IMR-90 (cell line): ENCODE measurements around the gene DAGLA. TPM values are rescaled to one million over a fixed set of nuclear protein-coding genes. Genes with fewer than 3 reads are reported as not detected.

Source experiments
- ATAC-seq: fragments of 200-7000 bp; cut with Tn5 transposase; 2 replicates; pipeline ENCODE4 v1.9.1; 2020; ENCODE audit warnings: low read depth, mild to moderate bottlenecking, moderate library complexity
- BruUV-seq: library from RNA; stranded (reverse); fragments of 400-500 nt; replicated peaks from 2 replicates; lab custom pipeline; 2021; lab: Mats Ljungman, UMichigan
- CTCF ChIA-PET: fragments of 300-600 bp; formaldehyde crosslinking; extraction: SDS; loops from one replicate; lab custom pipeline; 2021; ENCODE audit warnings: antibody characterized with exemption; lab: Yijun Ruan, JAX
- POLR2A ChIA-PET: fragments of 300-600 bp; sonication (Branson Sonifier 250); formaldehyde crosslinking; loops from one replicate; lab custom pipeline; 2022; ENCODE audit warnings: antibody characterized with exemption; ENCODE audit not compliant: unreplicated experiment; lab: Charles Lee
- DNase-seq: peaks from one replicate; pipeline ENCODE4 v3.0.0; 2013
- H2AFZ ChIP-seq: replicated peaks from 2 replicates; pipeline ENCODE3; 2013; ENCODE audit warnings: low read length, mild to moderate bottlenecking; ENCODE audit not compliant: poor library complexity
- H2AK5ac ChIP-seq: 2 replicates; pipeline ENCODE4 v1.6.1; 2013; ENCODE audit warnings: low read depth, low read length, inconsistent platforms
- H2AK9ac ChIP-seq: replicated peaks from 2 replicates; pipeline ENCODE3; 2013; ENCODE audit warnings: mild to moderate bottlenecking, low read depth, low read length, moderate library complexity; ENCODE audit not compliant: poor library complexity
- H2BK120ac ChIP-seq: 2 replicates; pipeline ENCODE4 v1.6.1; 2013; ENCODE audit warnings: low read depth, low read length, inconsistent platforms
- H2BK15ac ChIP-seq: 3 replicates; pipeline ENCODE4 v1.6.1; 2013; ENCODE audit warnings: low read depth, low read length, inconsistent platforms
- H2BK20ac ChIP-seq: 2 replicates; pipeline ENCODE4 v1.6.1; 2013; ENCODE audit warnings: low read depth, mild to moderate bottlenecking, inconsistent platforms, low read length, moderate library complexity
- H2BK5ac ChIP-seq: 2 replicates; pipeline ENCODE4 v1.6.1; 2013; ENCODE audit warnings: mild to moderate bottlenecking, low read depth, low read length, inconsistent platforms; ENCODE audit not compliant: poor library complexity, severe bottlenecking
- H3K14ac ChIP-seq: replicated peaks from 2 replicates; pipeline ENCODE4 v1.6.1; 2013; ENCODE audit warnings: low read depth, low read length, inconsistent platforms
- H3K18ac ChIP-seq: 2 replicates; pipeline ENCODE4 v1.6.1; 2013; ENCODE audit warnings: low read depth, low read length, control low read depth
- H3K23ac ChIP-seq: 2 replicates; pipeline ENCODE4 v1.6.1; 2013; ENCODE audit warnings: low read depth, low read length, inconsistent platforms
- H3K27ac ChIP-seq: 2 replicates; pipeline ENCODE4 v1.5.1; 2013; ENCODE audit warnings: mild to moderate bottlenecking, control low read depth, low read length; ENCODE audit not compliant: insufficient read depth
- H3K27me3 ChIP-seq: 2 replicates; pipeline ENCODE4 v1.6.1; 2013; ENCODE audit warnings: low read length; ENCODE audit not compliant: control insufficient read depth, insufficient read depth
- H3K36me3 ChIP-seq: 2 replicates; pipeline ENCODE4 v1.6.1; 2013; ENCODE audit warnings: low read length, mixed read lengths; ENCODE audit not compliant: control insufficient read depth, insufficient read depth
- H3K4ac ChIP-seq: 2 replicates; pipeline ENCODE4 v1.6.1; 2013; ENCODE audit warnings: low read depth, low read length, inconsistent platforms
- H3K4me1 ChIP-seq: 2 replicates; pipeline ENCODE4 v1.6.1; 2013; ENCODE audit warnings: low read length, mixed read lengths; ENCODE audit not compliant: control insufficient read depth, insufficient read depth
- H3K4me2 ChIP-seq: 2 replicates; pipeline ENCODE4 v1.6.1; 2013; ENCODE audit warnings: low read depth, mild to moderate bottlenecking, control low read depth, low read length, moderate library complexity
- H3K4me3 ChIP-seq: 2 replicates; pipeline ENCODE4 v1.5.1; 2013; ENCODE audit warnings: low read depth, mild to moderate bottlenecking, control low read depth, low read length, moderate library complexity; ENCODE audit not compliant: insufficient read depth
- H3K56ac ChIP-seq: 2 replicates; pipeline ENCODE4 v1.6.1; 2013; ENCODE audit warnings: low read length, inconsistent platforms; ENCODE audit not compliant: insufficient read depth; ENCODE audit errors: extremely low read depth
- H3K79me1 ChIP-seq, 2 experiments: 2 replicates each; pipeline ENCODE4 v1.6.1; 2013; ENCODE audit warnings: low read length in 2 of 2, inconsistent platforms in 1 of 2, low read depth in 1 of 2
- H3K9ac ChIP-seq: 2 replicates; pipeline ENCODE4 v1.6.1; 2013; ENCODE audit warnings: low read depth, low read length, control low read depth
- H3K9me1 ChIP-seq: 2 replicates; pipeline ENCODE4 v1.6.1; 2013; ENCODE audit warnings: low read length, inconsistent platforms; ENCODE audit not compliant: insufficient read depth
- H3K9me3 ChIP-seq: 2 replicates; pipeline ENCODE4 v1.6.1; 2013; ENCODE audit warnings: low read length; ENCODE audit not compliant: control insufficient read depth, insufficient read depth
- H4K20me1 ChIP-seq: 2 replicates; pipeline ENCODE4 v1.6.1; 2013; ENCODE audit warnings: low read length, inconsistent platforms; ENCODE audit not compliant: insufficient read depth
- H4K5ac ChIP-seq: 2 replicates; pipeline ENCODE4 v1.6.1; 2013; ENCODE audit warnings: mild to moderate bottlenecking, low read depth, low read length, control low read depth
- H4K8ac ChIP-seq, 2 experiments: 2 replicates each; pipeline ENCODE4 v1.6.1; 2013; ENCODE audit warnings: low read depth in 2 of 2, low read length in 2 of 2, control low read depth in 1 of 2, inconsistent platforms in 1 of 2
- H4K91ac ChIP-seq: 2 replicates; pipeline ENCODE4 v1.6.1; 2013; ENCODE audit warnings: low read depth, low read length, inconsistent platforms; ENCODE audit not compliant: insufficient read depth
- BHLHE40 ChIP-seq: fragments of 150-350 bp; IDR thresholded peaks from 2 replicates; pipeline ENCODE4 v1.6.1; 2016; ENCODE audit warnings: mild to moderate bottlenecking, low read depth, low read length
- CEBPB ChIP-seq: IDR thresholded peaks from 2 replicates; pipeline ENCODE4 v1.6.1; 2012; ENCODE audit warnings: low read depth, low read length, improper control_type of control experiment
- CHD1 ChIP-seq: IDR thresholded peaks from 2 replicates; pipeline ENCODE4 v1.6.1; 2012; ENCODE audit warnings: low read depth, low read length, improper control_type of control experiment
- ELK1 ChIP-seq: fragments of 150-350 bp; IDR thresholded peaks from 2 replicates; pipeline ENCODE4 v1.6.1; 2016; ENCODE audit warnings: low read depth, mild to moderate bottlenecking, low read length, moderate library complexity, borderline replicate concordance
- FOS ChIP-seq: fragments of 150-350 bp; IDR thresholded peaks from 2 replicates; pipeline ENCODE4 v1.6.1; 2016; ENCODE audit warnings: low read depth, low read length
- MAFK ChIP-seq: IDR thresholded peaks from 2 replicates; pipeline ENCODE4 v1.6.1; 2012; ENCODE audit warnings: low read depth, low read length, improper control_type of control experiment
- MAZ ChIP-seq: IDR thresholded peaks from 2 replicates; pipeline ENCODE4 v1.6.1; 2012; ENCODE audit warnings: low read depth, mild to moderate bottlenecking, low read length, improper control_type of control experiment, moderate library complexity, borderline replicate concordance
- MXI1 ChIP-seq: IDR thresholded peaks from 2 replicates; pipeline ENCODE4 v1.6.1; 2012; ENCODE audit warnings: low read depth, mild to moderate bottlenecking, low read length, moderate library complexity, borderline replicate concordance
- NFE2L2 ChIP-seq: fragments of 150-350 bp; IDR thresholded peaks from 2 replicates; pipeline ENCODE4 v1.6.1; 2016; ENCODE audit warnings: low read depth, mild to moderate bottlenecking, low read length
- POLR2A ChIP-seq: IDR thresholded peaks from 2 replicates; pipeline ENCODE4 v1.6.1; 2012; ENCODE audit warnings: mild to moderate bottlenecking, low read depth, low read length
- RAD21 ChIP-seq: IDR thresholded peaks from 2 replicates; pipeline ENCODE4 v1.6.1; 2012; ENCODE audit warnings: low read length, improper control_type of control experiment
- RCOR1 ChIP-seq: IDR thresholded peaks from 2 replicates; pipeline ENCODE4 v1.6.1; 2012; ENCODE audit warnings: mild to moderate bottlenecking, low read length, improper control_type of control experiment; ENCODE audit not compliant: insufficient replicate concordance
- RFX5 ChIP-seq: IDR thresholded peaks from 2 replicates; pipeline ENCODE4 v1.8.0; 2012; ENCODE audit warnings: low read depth, mild to moderate bottlenecking, low read length, moderate library complexity
- SMC3 ChIP-seq: fragments of 150-350 bp; IDR thresholded peaks from 2 replicates; pipeline ENCODE4 v1.6.1; 2016; ENCODE audit warnings: low read depth, mild to moderate bottlenecking, antibody characterized with exemption, low read length, moderate library complexity
- WGBS, 2 experiments: methylation state at CpG; one replicate each; pipeline versions ENCODE4 v1.1.5 to v1.1.7; 2013; ENCODE audit warnings: missing lambda C conversion rate in 2 of 2; ENCODE audit not compliant: insufficient read length in 1 of 2; ENCODE audit errors: extremely low coverage in 2 of 2; 5-methylcytosine and 5-hydroxymethylcytosine counted together
- dilution Hi-C: fragments of 300-500 bp; cut with HindIII; formaldehyde crosslinking; loops from one replicate; pipeline ENCODE4 v1.14.3; 2018; ENCODE audit warnings: low sequenced_read_pairs; ENCODE audit not compliant: unreplicated experiment
- in situ Hi-C: fragments of 300-500 bp; cut with MboI; formaldehyde crosslinking; loops from 3 replicates; pipeline ENCODE4 v1.14.3; 2019; ENCODE audit warnings: low sequenced_read_pairs, inconsistent platforms, mixed read lengths
- intact Hi-C: fragments of 100-400 bp; cut with micrococcal nuclease; formaldehyde crosslinking; loops from 2 replicates; pipeline ENCODE4 v1.10.0; 2022
- polyA plus RNA-seq, 3 experiments: library from polyadenylated mRNA; depleted of rRNA; stranded (reverse); fragments of >200 nt; gene quantifications; 2 replicates each; pipeline ENCODE4 v1.2.3, GENCODE V29; 2012; ENCODE audit warnings: low replicate concordance in 1 of 3
- total RNA-seq: library from RNA; depleted of rRNA; stranded (reverse); fragments of >200 nt; gene quantifications from 2 replicates; pipeline ENCODE4 v1.2.3, GENCODE V29; 2012
- TF ChIP-seq, protein P1 (sequence below): fragments of 150-350 bp; IDR thresholded peaks from 2 replicates; pipeline ENCODE4 v1.6.1; 2017; ENCODE audit warnings: mild to moderate bottlenecking, antibody characterized with exemption, low read length, low read depth
- TF ChIP-seq, protein P2 (sequence below): conservative IDR thresholded peaks from 2 replicates; pipeline ENCODE4 v1.5.1; 2012; ENCODE audit warnings: mild to moderate bottlenecking, low read depth, low read length, improper control_type of control experiment

The DAGLA gene
- total and polyA plus RNA-seq, 2 of the 4 experiments (the other 2 are of a cell fraction), result 0.90 to 3.8 TPM

GRCh38 chr11:61794579-61794978 is 114.4 kb downstream of the DAGLA start:
- no peak for DNase-seq
- H3K56ac ChIP-seq, result no peak overlapping the region
- H4K5ac ChIP-seq, result no peak overlapping the region
- H3K4ac ChIP-seq, result no peak overlapping the region
- H3K27me3 ChIP-seq, result no peaks in the 10 kb centered on the region
- H4K20me1 ChIP-seq, result peaks cover 3% of the 10 kb centered on the region
- TF ChIP-seq ELK1, result no peak
- TF ChIP-seq CEBPB, result no peak
- TF ChIP-seq RAD21, result no peak
- no peak for TF ChIP-seq RFX5
- TF ChIP-seq RCOR1, result no peak
- no peak for TF ChIP-seq BHLHE40
- TF ChIP-seq MAFK, result no peak
- TF ChIP-seq SMC3, result no peak
- TF ChIP-seq MXI1, result no peak
- TF ChIP-seq FOS, result no peak
- no peak for TF ChIP-seq CHD1
- no peak for TF ChIP-seq MAZ
- TF ChIP-seq POLR2A, result no peak
- TF ChIP-seq, protein P1, sequence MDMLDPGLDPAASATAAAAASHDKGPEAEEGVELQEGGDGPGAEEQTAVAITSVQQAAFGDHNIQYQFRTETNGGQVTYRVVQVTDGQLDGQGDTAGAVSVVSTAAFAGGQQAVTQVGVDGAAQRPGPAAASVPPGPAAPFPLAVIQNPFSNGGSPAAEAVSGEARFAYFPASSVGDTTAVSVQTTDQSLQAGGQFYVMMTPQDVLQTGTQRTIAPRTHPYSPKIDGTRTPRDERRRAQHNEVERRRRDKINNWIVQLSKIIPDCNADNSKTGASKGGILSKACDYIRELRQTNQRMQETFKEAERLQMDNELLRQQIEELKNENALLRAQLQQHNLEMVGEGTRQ, result no peak
- TF ChIP-seq, protein P2, sequence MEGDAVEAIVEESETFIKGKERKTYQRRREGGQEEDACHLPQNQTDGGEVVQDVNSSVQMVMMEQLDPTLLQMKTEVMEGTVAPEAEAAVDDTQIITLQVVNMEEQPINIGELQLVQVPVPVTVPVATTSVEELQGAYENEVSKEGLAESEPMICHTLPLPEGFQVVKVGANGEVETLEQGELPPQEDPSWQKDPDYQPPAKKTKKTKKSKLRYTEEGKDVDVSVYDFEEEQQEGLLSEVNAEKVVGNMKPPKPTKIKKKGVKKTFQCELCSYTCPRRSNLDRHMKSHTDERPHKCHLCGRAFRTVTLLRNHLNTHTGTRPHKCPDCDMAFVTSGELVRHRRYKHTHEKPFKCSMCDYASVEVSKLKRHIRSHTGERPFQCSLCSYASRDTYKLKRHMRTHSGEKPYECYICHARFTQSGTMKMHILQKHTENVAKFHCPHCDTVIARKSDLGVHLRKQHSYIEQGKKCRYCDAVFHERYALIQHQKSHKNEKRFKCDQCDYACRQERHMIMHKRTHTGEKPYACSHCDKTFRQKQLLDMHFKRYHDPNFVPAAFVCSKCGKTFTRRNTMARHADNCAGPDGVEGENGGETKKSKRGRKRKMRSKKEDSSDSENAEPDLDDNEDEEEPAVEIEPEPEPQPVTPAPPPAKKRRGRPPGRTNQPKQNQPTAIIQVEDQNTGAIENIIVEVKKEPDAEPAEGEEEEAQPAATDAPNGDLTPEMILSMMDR, result no peak
- TF ChIP-seq NFE2L2, result no peak
- H2AK9ac ChIP-seq, result no peak overlapping the region
- in situ Hi-C loops (loop anchor here (10.0 kb wide), 1 partner anchor 310 kb away; no protein-coding TSS in a partner anchor), intact Hi-C loops (no loop called here), dilution Hi-C loops (no loop called here)
- H3K4me3 ChIP-seq, result no peak overlapping the region
- H3K79me1 ChIP-seq, result peaks cover 30 to 65% of the 10 kb centered on the region in 2 experiments
- H3K9me3 ChIP-seq, result no peaks in the 10 kb centered on the region
- H2AK5ac ChIP-seq, result no peak overlapping the region
- no peak overlapping the region for H3K18ac ChIP-seq
- POLR2A ChIA-PET, result no interaction called here
- H2BK5ac ChIP-seq, result no peak overlapping the region
- H3K4me2 ChIP-seq, result no peak overlapping the region
- no peak overlapping the region for H3K23ac ChIP-seq
- WGBS, 2 experiments, result 100% methylated on average over 1 of the region's 4 CpGs; no CpG with 5 or more reads in 1 of the 2 experiments
- ATAC-seq, result no peak
- H3K36me3 ChIP-seq, result peaks cover 18% of the 10 kb centered on the region
- H2BK20ac ChIP-seq, result no peak overlapping the region
- no peak overlapping the region for H2BK15ac ChIP-seq
- H3K14ac ChIP-seq, result no peak overlapping the region
- no peak overlapping the region for H4K8ac ChIP-seq
- H3K27ac ChIP-seq, result no peak overlapping the region
- no TSS peak for BruUV-seq
- no peak overlapping the region for H2AFZ ChIP-seq
- no peak overlapping the region for H4K91ac ChIP-seq
- H3K9ac ChIP-seq, result no peak overlapping the region
- CTCF ChIA-PET, result no interaction called here
- H3K4me1 ChIP-seq, result peaks cover 3% of the 10 kb centered on the region
- no peak overlapping the region for H2BK120ac ChIP-seq
- no peaks in the 10 kb centered on the region for H3K9me1 ChIP-seq
